ENCODE measurements around the gene RIPOR2. TPM values are rescaled to one million over a fixed set of nuclear protein-coding genes. Genes with fewer than 3 reads are reported as not detected.

The RIPOR2 gene
- total RNA-seq, 1 experiment from 2014 or later, result 5.0 TPM

GRCh38 chr6:24974182-24975171, 38.7 kb upstream of the RIPOR2 start:
- Mint-ChIP-seq H3K36me3 (ENCODE audit: insufficient read depth in 1 of 3, low read depth in 3 of 3) (peaks cover 0 to 3% (median 0%) of the 10 kb centered on the region in 3 experiments; a peak in 2 of 7 replicates), H3K4me3 (no peak overlapping the region), H3K9me3 (peaks cover 0 to 2% of the 10 kb centered on the region in 2 experiments; a peak in 1 of 5 replicates)

More at GRCh38 chr6:24974182-24975171, 38.7 kb upstream of the RIPOR2 start:
- H3K4ac ChIP-seq (ENCODE audit: low read depth, low read length), result no peak overlapping the region
- H2AK5ac ChIP-seq (ENCODE audit: insufficient read length, low read length), result no peak overlapping the region
- Mint-ChIP-seq H3K27me3 (ENCODE audit: low read depth) (no peaks in the 10 kb centered on the region), H3K4me1 (peaks cover 37 to 42% of the 10 kb centered on the region in 2 experiments), H3K27ac (no peak overlapping the region; a peak in 1 of 7 replicates)
- no peaks in the 10 kb centered on the region for H3K9me3 ChIP-seq (ENCODE audit: control insufficient read depth, low read depth, low read length)
- no peak overlapping the region for H4K91ac ChIP-seq (ENCODE audit: insufficient read length, low read depth, low read length)
- H2AFZ ChIP-seq (ENCODE audit: low read length), result no peak overlapping the region
- no peaks in the 10 kb centered on the region for H3K79me2 ChIP-seq (ENCODE audit: insufficient read depth, low read length)
- no CpG with 5 or more reads among the region's 7 CpGs for WGBS (ENCODE audit: extremely low coverage, insufficient read length, low lambda C conversion rate)
- no peak overlapping the region for H3K56ac ChIP-seq (ENCODE audit: insufficient read length, low read depth, low read length)
- no peak for TF ChIP-seq CTCF (conservative IDR thresholded peaks at IDR 0.05)
- no peak overlapping the region for H3K27ac ChIP-seq (ENCODE audit: insufficient read length, low read depth, low read length)
- H4K5ac ChIP-seq (ENCODE audit: insufficient read length, low read depth, low read length), result no peak overlapping the region
- H3K14ac ChIP-seq (ENCODE audit: insufficient read depth, low read length), result no peak overlapping the region
- H2BK15ac ChIP-seq (ENCODE audit: low read depth, low read length), result no peak overlapping the region
- no peaks in the 10 kb centered on the region for H4K20me1 ChIP-seq (ENCODE audit: control insufficient read depth, insufficient read depth, insufficient read length)
- H2BK5ac ChIP-seq (ENCODE audit: insufficient read length, low read length), result no peak overlapping the region
- H2BK20ac ChIP-seq (ENCODE audit: low read depth, low read length, poor library complexity, severe bottlenecking), result no peak overlapping the region
- H3K9ac ChIP-seq (ENCODE audit: extremely low read depth, insufficient read length, low read length), result no peak overlapping the region
- no peak overlapping the region for H4K8ac ChIP-seq (replicated peaks; ENCODE audit: insufficient read length, low read depth, low read length)
- no peaks in the 10 kb centered on the region for H3K79me1 ChIP-seq (ENCODE audit: insufficient read depth, low read depth, low read length, poor library complexity, severe bottlenecking)
- peaks cover 6% of the 10 kb centered on the region; the same call in 1 of the 2 replicates for H3K4me1 ChIP-seq (ENCODE audit: insufficient read depth, low read length)
- H3K4me2 ChIP-seq (ENCODE audit: insufficient read depth, insufficient read length, low read length), result no peak overlapping the region
- H2BK12ac ChIP-seq (ENCODE audit: insufficient read length, low read depth, low read length), result no peak overlapping the region
- H2BK120ac ChIP-seq (ENCODE audit: low read depth, low read length, poor library complexity, severe bottlenecking), result no peak overlapping the region
- H3K18ac ChIP-seq (ENCODE audit: insufficient read length, low read depth, low read length), result no peak overlapping the region
- no peaks in the 10 kb centered on the region for H3K27me3 ChIP-seq (ENCODE audit: insufficient read depth, low read length)
- DNase-seq, result no peak
- no peak overlapping the region for H3T11ph ChIP-seq (ENCODE audit: low read length)
- no peaks in the 10 kb centered on the region for H3K23me2 ChIP-seq (ENCODE audit: insufficient read length, low read depth, low read length, poor library complexity, severe bottlenecking)
- H3K23ac ChIP-seq (ENCODE audit: insufficient read length, low read depth, low read length), result no peak overlapping the region

All from H9 (cell line).